Left cardiac atrium (tissue), 4 donors: ENCODE results near the gene FAM204A. TPM values are rescaled to one million over a fixed set of nuclear protein-coding genes. Genes with fewer than 3 reads are reported as not detected.

Source experiments
- ATAC-seq, 2 donors: fragments of 200-7000 bp; cut with Tn5 transposase; one replicate each; pipeline ENCODE4 v1.9.1; 2020; ENCODE audit warnings: mild to moderate bottlenecking in 2 of 2, moderate library complexity in 2 of 2
- DNase-seq: peaks from one replicate; pipeline ENCODE4 v3.0.0-alpha.2; 2020
- intact Hi-C, 2 donors: fragments of 100-400 bp; cut with DNase I; formaldehyde crosslinking; loops; one replicate each; pipeline versions ENCODE4 v1.14.1 to v1.15.1; 2022 to 2023
- long read RNA-seq: library from polyadenylated mRNA; unstranded; transcript quantifications from one replicate; pipeline ENCODE4 v2.0.0, GENCODE V29; 2021
- total RNA-seq, 2 donors: library from RNA; stranded (reverse); fragmentation: NEBNext Ultra II Directional; extraction: Animal tissue kit (Norgen Biotek cat#: 25700); gene quantifications; one replicate each; pipeline ENCODE4 v1.2.1, GENCODE V29; 2021
- donor health status: DM: no; HTN: yes; CAD: no.
- donor health status: DM: no; HTN: yes; CAD: no; lungs with severe emphysema.
- donor health status: DM: yes; HTN: yes; CAD: no.
- donor health status: Dilated cardiomyopathy.

Gene FAM204A
- 10 to 100 TPM; 46.5 to 60.6 TPM for total RNA-seq
- long read RNA-seq, full-length matches to known transcripts, result 16 of 22 reads
- long read RNA-seq, partial matches to known transcripts, result 5 of 22 reads
- long read RNA-seq, other reads (novel, unspliced or antisense), result 1 of 22 reads

DNA sequence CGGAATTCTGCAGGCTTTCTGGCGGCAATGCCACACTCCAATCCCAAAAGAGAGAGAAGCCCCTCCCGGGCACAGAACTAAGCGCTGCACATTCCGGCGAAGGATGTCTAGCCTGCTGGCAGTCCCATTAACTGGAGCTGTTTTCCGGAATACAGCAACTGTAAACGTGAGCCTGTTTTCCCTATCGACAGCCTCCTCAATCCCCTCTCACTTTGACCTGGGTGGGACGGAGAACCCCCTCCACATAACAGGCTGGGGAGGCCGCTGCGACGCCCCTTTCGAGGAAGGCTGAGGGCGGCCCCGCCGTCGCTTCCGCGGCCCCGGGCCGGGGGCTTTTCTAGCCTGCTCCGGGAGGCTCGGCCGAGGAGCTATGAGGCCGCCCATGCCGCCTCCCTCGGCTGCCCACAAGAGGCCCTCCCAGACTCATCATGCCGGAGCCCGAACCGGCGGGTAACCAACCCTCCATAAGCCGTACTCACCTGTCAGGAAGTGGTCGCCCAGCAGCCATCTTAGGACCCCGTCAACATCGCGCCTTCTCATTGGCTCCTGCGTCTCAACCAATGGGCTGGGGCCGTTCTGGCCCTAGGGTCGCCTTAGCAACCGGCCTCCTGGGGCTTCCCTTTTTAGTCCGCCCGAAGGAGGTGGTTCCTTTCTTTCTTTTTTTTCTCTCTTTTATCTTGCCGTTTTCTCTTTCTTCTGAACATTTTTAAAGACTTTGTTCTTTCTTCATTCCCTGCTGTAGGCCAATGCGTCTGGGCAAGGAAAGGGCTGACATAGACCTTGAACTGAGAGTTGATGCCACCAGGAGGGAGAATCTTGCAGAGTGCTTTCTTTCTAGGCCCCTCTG, at the start of gene FAM204A:
Gene FAM204A, minus strand, starts transcription at position 534 of the 847 bp plus-strand sequence. CDS start 5,909 bp downstream, outside the sequence.
- intact Hi-C loops, result no loop called here
- peak; percentile 99 to 100 for ATAC-seq

DNA sequence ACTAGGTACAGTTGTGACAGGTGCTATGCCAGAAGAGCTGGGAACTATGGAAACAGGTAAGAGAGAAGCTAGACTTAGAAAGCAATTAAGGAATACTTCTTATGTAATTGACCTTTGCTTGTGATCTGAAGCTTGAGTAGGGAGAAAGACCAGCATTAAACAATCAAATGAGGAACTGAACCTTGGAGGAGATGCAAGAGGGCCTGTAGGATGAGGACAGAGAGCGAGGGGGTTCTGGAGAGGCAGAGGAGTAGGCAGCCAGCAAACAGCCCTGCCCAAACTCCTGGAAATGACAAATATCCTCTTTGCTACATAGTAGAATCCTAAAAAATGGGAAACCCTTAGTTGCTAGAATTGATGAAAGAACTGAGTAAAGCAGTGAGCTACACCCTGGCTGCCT, 41.6 kb upstream of the FAM204A start:
- no peak for ATAC-seq
- intact Hi-C loops, result no loop called here
- no peak for DNase-seq

More for the DNA sequence above, at the start of gene FAM204A:
- peak; percentile 95 for DNase-seq

DNA sequence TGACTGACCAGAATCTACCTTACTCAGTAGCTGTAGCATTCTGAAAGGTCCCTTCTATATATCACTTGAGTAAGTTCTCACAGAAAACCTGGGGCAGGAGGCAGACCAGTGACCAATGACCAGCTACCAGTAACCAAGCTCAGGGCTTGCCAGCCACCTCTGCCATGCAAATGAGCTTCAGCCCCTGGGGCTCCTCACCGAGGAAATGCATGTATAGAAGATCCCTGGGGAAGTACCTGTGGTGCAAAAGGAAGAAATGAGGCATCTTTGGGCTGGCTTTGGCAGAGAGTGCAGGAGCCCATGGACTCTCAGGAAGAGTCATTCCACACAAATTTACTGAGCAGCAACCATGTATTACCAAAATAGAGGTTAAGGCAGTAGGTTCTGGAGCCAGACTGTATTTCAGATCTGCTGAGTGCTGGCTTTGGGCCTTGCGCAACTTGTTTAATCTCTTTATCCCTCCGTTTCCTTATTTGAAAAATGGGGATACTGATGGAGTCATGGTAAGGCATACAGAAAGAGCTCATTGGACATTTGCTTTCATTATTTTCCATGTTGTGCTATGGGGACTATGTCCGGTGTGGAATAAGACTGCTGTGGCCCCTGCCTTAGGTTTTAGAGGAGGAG, 41.1 kb upstream of the FAM204A start:
- no peak for ATAC-seq
- DNase-seq, result no peak
- intact Hi-C loops, result no loop called here

DNA sequence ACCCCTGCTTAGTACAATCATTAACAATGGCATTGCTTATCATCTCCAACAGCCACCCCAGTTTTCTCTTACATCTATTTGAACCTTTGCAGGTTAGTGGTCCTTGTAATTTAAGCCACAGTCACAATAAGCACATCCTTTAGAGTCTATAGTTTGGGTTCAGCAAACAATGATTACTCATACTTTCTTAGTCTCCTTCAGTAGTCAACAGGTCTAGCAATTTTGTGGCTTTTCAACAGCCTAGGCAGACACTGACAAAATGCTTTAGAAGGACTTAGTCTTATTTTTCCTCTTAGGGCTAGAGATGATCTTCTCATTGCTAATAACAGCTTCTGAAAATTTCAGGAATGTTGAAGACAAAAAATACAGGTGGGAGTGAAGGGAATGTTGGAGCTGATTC, 32.3 kb upstream of the FAM204A start:
- intact Hi-C loops, result no loop called here
- no peak for DNase-seq
- ATAC-seq, result no peak

DNA sequence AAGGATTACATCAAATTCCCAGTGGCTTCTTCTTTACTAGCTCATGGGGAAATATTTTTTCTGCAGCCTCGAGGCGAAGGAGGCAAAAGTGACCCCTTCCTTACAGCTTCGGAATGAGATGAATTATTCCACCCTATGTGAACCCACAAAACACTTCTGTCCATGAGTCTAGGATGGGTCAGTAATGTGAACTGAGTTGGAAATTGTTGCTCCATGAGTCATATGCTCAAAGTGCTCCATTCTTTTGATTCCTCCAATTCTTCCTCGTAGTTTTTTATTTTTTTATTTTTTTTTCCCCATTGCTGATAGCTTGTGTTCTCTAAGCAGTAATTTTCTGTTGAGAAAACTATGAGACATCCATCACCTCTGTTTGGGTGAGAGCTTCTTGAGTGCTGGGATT, 31.7 kb upstream of the FAM204A start:
- ATAC-seq (no peak), DNase-seq (no peak)
- intact Hi-C loops, result no loop called here

DNA sequence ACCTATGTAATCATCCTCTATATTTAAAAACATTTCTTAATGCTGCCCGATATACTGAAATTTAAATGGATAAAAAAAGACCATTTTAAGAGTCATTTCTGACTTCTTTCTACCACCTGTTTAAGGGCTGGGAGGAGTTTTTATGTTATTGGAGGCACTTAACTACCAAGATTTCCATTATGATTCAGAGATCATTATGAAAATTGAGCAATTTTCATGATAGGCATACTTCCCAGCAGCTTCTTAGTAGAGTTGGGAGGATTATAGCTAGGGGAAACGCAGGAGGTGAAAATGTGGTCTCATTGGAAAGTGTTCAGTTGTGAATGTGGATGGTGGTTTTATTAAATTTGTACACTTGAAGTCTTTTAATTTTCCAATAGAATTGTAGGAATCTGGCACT, 28.4 kb upstream of the FAM204A start:
- intact Hi-C loops, result no loop called here
- DNase-seq (no peak), ATAC-seq (no peak)

DNA sequence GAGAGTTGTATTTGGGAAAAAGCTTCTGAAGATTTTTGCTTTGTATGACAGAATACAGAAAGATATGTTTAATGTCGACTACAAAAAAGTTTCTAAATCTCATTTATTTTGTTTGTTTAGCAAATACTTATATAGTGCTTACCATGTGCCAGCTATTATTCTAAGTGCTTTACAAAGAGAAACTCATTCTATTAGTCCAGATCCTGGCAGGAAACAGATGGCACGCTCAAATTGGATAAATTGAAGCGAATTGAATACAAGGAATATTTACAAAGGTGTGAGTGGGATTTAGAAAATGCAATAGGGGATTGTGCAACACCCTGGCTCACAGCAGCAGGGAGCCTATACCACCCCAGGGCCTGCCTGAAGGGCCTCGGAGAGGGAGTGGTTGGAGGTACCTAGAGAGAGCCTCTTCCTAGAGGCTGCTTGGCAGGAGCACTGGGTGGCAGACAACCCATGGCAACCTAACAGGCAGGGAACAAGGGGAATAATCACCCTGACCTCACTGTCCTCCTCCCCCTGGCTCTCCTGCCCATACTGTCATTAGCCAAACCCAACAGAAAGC, 27.6 kb upstream of the FAM204A start:
- intact Hi-C loops, result no loop called here

DNA sequence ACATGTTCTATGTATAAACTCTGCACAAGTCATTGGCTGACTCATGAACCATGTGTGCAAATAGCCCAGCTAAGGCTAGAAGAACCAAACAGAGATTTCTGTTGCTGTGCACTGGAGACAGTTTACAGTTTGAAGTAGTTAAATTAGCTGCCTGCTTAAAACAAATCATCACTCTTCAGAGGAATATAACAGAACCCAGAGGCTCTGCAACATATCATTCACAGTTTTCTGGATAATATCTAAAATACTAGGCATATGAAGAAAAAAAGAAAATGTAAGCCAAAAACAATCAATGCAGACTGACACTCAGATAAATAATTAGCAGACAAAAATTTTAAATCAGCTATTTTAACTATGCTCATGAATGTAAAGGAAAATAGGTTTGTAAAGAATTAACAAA, 23.6 kb upstream of the FAM204A start:
- no peak for DNase-seq
- no peak for ATAC-seq
- intact Hi-C loops, result no loop called here

More for the DNA sequence above, 27.6 kb upstream of the FAM204A start:
- DNase-seq, result no peak
- ATAC-seq, result no peak

DNA sequence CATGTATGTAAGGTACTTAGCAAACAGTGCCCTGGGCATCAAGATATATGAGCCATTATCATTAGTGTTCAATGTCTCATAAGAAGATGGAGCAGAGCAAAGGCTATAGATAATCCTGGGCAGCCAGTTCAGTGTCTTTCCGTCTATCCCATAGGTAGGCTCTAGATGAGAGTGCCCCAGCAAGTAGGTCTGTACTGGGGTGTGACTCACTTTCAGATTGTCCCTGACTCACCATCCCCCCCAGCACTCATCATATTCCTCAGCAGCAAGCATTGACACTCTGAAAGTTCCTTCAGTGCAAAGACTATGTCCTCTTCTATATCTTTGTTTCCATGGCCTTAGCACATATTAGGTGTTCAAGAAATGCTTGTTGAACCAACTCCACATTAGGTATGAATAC, 20.0 kb upstream of the FAM204A start:
- ATAC-seq (no peak), DNase-seq (no peak)
- intact Hi-C loops, result no loop called here

DNA sequence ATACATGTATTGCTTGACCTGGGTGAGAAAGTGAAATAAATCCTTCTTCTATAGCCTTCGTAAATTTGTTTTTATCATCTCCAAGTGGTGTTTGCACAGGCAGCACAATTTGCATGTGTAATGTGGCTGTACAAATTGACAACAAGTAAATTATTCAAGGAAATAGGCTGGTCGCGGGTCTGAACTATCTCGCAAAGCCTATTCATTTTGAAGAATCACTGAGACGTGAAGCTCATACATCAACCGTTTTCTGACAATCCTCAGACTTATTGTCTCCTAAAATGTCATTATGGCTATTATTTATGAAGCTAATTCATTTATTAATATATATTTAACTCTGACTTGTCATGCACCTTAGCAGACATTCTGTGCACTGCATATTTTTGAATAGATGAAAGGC, 16.2 kb upstream of the FAM204A start:
- DNase-seq, result no peak
- intact Hi-C loops, result no loop called here
- no peak for ATAC-seq

DNA sequence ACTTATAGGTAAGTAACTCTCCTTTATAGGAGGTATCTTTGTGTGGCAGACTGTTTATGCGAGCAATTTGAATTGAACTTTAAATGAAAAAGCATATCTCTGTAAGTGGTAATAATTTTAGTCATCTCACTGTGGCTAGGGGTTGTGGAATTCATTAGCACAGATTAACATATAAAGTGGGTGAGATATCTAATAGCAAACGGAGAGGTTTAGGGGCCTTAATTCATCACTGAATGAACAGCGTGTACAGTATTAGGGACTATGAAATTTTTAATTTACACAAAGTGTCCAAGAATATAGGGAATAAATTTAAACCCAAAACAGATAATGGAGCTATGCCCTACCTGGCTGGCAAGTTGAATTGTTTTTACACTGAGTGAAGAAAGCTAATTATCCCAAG, 15.7 kb upstream of the FAM204A start:
- DNase-seq (no peak), ATAC-seq (no peak)
- intact Hi-C loops, result no loop called here

DNA sequence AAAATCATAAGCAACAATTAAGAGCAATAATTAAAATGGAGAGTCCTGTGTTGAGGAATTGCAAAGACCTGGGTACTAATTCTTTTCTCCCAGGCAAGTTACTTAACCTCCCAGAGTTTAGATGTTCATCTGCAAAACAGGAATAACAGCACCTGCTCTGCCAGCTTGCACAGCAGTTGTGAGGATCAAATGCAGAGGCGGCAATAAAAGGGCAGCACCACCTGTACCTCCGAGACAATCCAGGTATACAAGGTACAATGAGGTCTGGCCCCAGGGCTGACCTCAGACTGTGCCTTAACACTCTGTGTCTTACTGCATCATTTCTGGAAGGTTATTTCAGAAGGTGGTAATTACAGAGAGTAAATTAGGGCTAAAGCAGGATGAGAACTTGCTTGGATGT, 14.5 kb upstream of the FAM204A start:
- DNase-seq (no peak), ATAC-seq (no peak)
- intact Hi-C loops, result no loop called here

DNA sequence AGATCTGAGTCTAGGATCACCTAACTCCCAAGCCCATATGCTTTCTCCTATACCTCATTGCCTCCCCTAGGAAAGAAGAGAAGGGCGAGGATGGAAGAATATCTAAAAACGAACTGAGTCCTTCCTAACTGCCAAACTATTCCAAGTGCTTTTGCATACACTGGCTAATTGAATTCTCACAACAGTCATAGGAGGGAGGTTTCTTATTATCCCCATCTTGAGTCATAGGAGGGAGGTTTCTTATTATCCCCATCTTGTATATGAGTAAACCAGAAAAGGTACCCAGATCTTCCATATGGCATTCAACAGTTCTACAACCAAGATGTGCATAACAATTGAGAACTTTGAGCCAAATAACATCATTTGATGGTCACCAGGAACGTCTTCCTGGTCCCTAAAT, 13.1 kb upstream of the FAM204A start:
- intact Hi-C loops, result no loop called here
- no peak for ATAC-seq
- DNase-seq, result no peak

DNA sequence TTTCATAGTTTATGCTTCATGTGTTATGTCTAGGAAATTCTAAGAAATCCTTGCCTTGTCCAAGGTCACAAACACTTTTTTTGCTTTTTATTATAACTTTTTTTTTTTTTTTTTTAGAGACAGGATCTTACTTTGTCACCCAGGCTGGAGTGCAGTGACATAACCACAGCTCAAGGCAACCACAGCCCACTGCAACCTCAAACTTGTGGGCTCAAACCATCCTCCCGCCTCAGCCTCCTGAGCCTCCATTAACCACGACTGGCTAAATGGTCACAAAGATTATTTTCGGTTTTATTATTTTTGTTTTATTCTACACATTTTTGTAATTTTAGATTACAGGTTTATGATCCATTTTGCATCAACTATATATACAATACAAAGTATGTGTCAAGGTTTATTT, 7.1 kb upstream of the FAM204A start:
- intact Hi-C loops, result no loop called here

DNA sequence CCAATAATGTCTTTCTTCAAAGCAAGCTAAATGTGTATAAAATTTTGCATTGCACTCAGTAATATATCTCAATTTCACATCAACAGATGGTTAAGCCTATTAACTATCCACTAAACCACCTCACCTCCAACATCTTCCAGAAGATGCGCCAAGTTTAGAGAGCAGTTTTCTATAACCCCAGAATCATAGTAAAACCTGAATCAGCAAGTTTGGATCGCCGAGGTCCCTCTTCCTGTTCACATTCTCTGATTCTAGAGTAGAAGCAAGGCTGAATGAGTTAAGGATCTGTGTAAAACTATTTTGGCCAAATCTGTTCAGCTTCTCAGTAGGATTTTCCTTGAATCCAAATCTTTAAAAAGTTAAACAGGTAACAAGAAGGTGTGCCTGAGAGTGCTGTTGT, 1.4 kb upstream of the FAM204A start:
- intact Hi-C loops, result no loop called here
- DNase-seq (no peak), ATAC-seq (no peak)

More for the DNA sequence above, 7.1 kb upstream of the FAM204A start:
- DNase-seq, result no peak
- ATAC-seq, result no peak

DNA sequence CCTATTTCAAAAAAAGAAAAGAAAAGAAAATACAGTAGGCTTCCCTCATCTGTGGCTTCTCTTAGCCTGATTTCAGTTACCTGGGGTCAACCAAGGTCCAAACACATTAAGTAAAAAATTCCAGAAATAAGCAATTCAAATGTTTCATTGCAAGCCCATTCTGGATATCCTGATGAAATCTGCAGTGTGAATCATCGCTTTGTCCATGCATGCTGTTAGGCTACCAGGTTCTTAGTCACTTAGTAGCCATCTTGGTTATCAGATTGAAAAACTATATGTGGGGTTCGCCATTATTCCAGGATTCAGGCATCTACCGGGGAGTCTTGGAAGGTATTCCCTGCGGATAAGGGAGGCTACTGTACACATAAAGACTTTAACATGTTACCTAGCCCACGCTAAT, 991 bp upstream of the FAM204A start:
- intact Hi-C loops, result no loop called here
- DNase-seq (no peak), ATAC-seq (no peak)

DNA sequence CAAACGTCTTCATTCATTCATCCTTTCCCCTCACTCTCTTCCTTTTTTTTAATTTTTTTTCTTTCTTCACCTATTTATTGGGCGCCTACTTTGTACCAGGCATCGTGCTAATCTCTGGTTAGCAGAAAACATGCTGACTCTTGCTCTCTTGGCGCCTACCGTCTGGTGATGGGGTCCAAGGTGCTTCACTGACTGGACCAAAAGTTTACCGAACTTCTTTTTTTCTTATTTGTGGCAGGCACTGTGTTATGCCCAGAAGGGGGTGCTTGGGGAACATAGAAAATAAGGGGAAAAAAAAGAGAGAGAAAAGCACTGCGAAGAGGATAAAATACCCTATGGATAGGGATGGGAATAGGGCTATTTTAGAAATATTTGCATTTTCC, 505 bp upstream of the FAM204A start:
- intact Hi-C loops, result no loop called here
- no peak for ATAC-seq

DNA sequence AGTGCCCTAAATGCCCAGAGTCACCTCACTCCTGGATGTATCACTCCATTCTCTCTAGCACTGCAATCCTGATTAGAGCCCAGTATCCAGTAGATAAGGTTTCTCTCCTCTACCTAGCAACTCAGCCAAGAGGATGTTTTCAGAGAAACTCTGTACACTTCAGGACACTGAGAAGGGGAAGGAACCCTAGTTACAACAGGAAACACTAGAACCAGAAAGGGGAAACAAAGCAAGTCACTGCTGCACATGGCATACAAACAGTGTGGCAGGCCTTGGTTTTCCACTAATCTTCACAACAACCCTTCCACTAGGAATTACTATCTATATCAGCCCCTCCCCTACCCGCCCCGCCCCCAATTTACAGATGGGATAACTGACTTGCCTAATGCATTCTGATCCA, 1.6 kb downstream of the FAM204A start:
- DNase-seq (no peak), ATAC-seq (no peak)
- intact Hi-C loops, result no loop called here

More for the DNA sequence above, 505 bp upstream of the FAM204A start:
- no peak for DNase-seq

DNA sequence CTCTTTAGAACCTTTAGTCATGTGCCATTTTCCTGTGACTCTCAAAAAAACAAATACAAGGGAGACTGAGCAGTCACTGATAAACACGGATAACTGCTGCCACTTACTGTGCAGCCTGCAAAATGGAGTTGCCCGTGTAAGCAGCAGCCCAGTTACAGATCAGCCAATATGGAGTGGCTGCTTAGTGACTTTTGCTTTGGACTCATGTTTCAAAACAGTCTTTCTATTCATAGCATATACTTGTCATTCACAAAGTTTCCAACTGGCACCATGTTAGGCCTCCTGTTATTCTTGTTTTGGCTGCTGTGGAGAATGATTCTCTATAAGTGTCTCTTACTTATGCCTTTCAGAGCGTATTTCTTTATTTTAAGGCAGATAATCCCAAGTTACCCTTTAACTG, 3.0 kb downstream of the FAM204A start:
- DNase-seq, result no peak
- intact Hi-C loops, result no loop called here
- peak; percentile 40 to 60 for ATAC-seq

DNA sequence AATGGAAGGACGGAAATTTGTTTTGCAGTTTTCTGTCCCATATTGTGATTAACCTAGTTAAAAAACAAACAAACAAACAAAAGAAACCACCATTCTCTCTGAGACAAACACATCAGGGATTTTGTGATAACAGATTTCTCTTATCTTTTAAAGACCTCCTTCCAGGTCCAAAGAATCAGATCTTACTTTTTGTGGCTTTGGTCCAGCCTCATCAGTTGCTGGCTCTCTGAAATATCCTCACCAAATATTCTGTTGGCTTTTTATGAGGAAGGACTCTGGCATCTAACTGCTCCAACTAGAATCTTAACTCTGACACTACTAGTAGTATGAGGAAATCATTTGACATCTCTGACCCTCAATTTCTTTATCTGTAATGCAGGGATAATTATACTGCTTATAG, 4.8 kb downstream of the FAM204A start:
- DNase-seq, result no peak
- intact Hi-C loops, result no loop called here
- no peak for ATAC-seq
